Measurements from ENCODE around the gene CAPN5.
A peak's percentile ranks its signal among the peaks of the same experiment; 100 is the strongest.

CAPN5 gene

DNA sequence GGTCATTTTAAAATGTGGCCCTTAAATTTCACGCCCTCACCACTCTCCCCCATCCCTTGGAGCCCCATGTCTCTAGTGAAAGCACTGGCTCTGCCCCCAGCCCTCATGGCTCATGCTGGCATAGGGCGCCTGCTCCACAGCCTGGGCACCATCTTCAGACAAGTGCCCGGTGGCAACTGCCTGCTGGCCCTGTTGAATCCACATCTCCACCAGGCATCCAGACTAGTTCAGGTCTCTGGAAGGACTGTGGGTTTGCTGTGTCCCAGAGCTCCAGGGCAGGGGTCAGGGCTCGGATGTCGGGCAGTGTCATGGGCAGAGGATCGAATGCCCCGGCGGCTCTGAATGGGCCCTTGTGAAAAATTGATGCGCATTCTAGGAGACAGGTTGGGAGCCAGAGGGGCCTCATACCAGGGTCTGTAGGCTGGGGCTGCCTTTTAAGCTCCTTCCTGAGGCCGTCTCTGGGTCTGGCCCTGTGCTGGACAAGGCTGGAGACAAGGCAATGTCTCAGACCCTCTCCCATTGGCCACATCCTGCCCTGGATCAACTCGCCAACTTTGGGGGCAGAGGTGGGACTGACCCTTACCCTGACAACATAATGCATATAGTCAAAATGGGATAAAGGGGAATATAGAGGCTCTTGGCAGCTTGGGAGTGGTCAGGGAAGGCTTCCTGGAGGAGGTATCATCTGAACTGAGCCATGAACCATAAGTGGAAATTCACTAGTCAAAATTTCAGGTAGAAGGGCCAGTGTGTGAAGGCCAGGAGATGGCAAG, 62.5 kb downstream of the CAPN5 start:
- no peak overlapping the region for H3K4me2 ChIP-seq (ENCODE audit: low read length)
- no peak overlapping the region for H2BK120ac ChIP-seq (ENCODE audit: insufficient read depth, low read length, poor library complexity)
- H3K27ac ChIP-seq (ENCODE audit: low read depth, low read length) = no peak overlapping the region
- H3K4me3 ChIP-seq (ENCODE audit: low read depth, low read length) = no peak overlapping the region
- H4K8ac ChIP-seq (ENCODE audit: low read depth, low read length) = no peak overlapping the region
- H3K79me2 ChIP-seq (ENCODE audit: control insufficient read depth, insufficient read depth, low read length, poor library complexity) = no peaks in the 10 kb centered on the region
- H3K4ac ChIP-seq (ENCODE audit: low read depth, low read length) = no peak overlapping the region
- H4K91ac ChIP-seq (ENCODE audit: low read depth, low read length) = no peak overlapping the region
- no peak for DNase-seq
- H3K9me3 ChIP-seq (ENCODE audit: insufficient read depth, low read depth, low read length) = no peaks in the 10 kb centered on the region
- H2AK5ac ChIP-seq (ENCODE audit: low read length) = no peak overlapping the region
- no peak overlapping the region for H4K12ac ChIP-seq (ENCODE audit: low read depth, low read length)
- WGBS (ENCODE audit: extremely low coverage, insufficient coverage, insufficient read length) = no CpG with 5 or more reads among the region's 11 CpGs
- H3K27me3 ChIP-seq (ENCODE audit: insufficient read depth, low read length) = no peaks in the 10 kb centered on the region
- no peak overlapping the region for H3K23ac ChIP-seq (ENCODE audit: low read length)
- H3K14ac ChIP-seq (ENCODE audit: low read length) = no peak overlapping the region
- H3K18ac ChIP-seq (ENCODE audit: low read length) = no peak overlapping the region
- H2BK12ac ChIP-seq (ENCODE audit: low read length) = no peak overlapping the region
- H3K36me3 ChIP-seq (ENCODE audit: control insufficient read depth in 1 of 2, insufficient read depth in 2 of 2, low read length in 2 of 2) = no peaks in the 10 kb centered on the region
- H2AFZ ChIP-seq (ENCODE audit: insufficient read depth, low read length, poor library complexity) = no peak overlapping the region
- H3K79me1 ChIP-seq (ENCODE audit: low read length) = no peaks in the 10 kb centered on the region
- no peak overlapping the region for H2BK5ac ChIP-seq (ENCODE audit: low read depth, low read length, poor library complexity)
- no peak overlapping the region for H3K9ac ChIP-seq (ENCODE audit: low read length)
- peaks cover 9 to 10% of the 10 kb centered on the region in 2 experiments for H3K4me1 ChIP-seq (ENCODE audit: control insufficient read depth in 1 of 2, insufficient read depth in 2 of 2, low read length in 2 of 2)

DNA sequence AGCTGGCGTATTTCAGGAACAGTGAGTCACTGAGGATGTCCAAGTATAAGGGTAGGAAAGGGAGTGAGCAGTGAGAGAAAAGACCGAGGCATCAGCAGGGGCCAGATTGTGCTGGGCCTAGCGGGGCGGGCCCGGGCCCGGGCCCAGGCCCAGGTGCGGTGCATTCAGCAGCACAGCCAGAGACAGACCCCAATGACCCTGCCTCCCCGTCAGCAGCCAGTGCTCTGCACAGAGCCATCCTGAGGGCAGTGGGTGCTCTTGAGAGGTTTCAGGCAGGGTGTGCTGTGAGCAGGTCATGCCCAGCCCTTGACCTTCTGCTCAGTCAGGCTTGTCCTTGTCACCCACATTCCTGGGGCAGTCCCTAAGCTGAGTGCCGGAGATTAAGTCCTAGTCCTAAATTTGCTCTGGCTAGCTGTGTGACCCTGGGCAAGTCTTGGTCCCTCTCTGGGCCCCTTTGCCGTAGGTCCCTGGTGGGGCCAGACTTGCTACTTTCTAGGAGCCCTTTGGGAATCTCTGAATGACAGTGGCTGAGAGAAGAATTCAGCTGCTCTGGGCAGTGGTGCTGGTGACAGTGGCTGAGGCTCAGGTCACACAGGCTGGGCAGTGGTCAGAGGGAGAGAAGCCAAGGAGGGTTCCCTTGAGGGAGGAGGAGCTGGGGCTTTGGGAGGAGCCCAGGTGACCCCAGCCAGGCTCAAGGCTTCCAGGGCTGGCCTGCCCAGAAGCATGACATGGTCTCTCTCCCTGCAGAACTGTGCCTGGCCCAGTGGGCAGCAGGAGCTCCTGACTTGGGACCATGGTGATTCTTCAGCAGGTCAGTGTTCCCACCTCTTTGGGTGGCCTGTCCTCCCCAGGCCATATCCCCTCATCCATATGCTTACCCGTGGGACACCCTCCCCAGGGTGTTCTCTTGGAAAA, 63.3 kb downstream of the CAPN5 start:
- H2BK12ac ChIP-seq (ENCODE audit: low read length) = no peak overlapping the region
- H3K36me3 ChIP-seq (ENCODE audit: control insufficient read depth in 1 of 2, insufficient read depth in 2 of 2, low read length in 2 of 2) = no peaks in the 10 kb centered on the region
- H3K9ac ChIP-seq (ENCODE audit: low read length) = no peak overlapping the region
- H3K4me1 ChIP-seq (ENCODE audit: control insufficient read depth in 1 of 2, insufficient read depth in 2 of 2, low read length in 2 of 2) = peaks cover 9 to 10% of the 10 kb centered on the region in 2 experiments
- no peak overlapping the region for H4K91ac ChIP-seq (ENCODE audit: low read depth, low read length)
- WGBS (ENCODE audit: extremely low coverage, insufficient coverage, insufficient read length) = no CpG with 5 or more reads among the region's 11 CpGs
- peak in 1 of 2 donors; percentile 37 for DNase-seq
- H3K23ac ChIP-seq (ENCODE audit: low read length) = no peak overlapping the region
- no peak overlapping the region for H3K4me3 ChIP-seq (ENCODE audit: low read depth, low read length)
- no peak overlapping the region for H2BK120ac ChIP-seq (ENCODE audit: insufficient read depth, low read length, poor library complexity)
- no peak overlapping the region for H3K4me2 ChIP-seq (ENCODE audit: low read length)
- H2AFZ ChIP-seq (ENCODE audit: insufficient read depth, low read length, poor library complexity) = no peak overlapping the region
- no peak overlapping the region for H2BK5ac ChIP-seq (ENCODE audit: low read depth, low read length, poor library complexity)
- H3K4ac ChIP-seq (ENCODE audit: low read depth, low read length) = no peak overlapping the region
- no peak overlapping the region for H3K14ac ChIP-seq (ENCODE audit: low read length)
- no peak overlapping the region for H2AK5ac ChIP-seq (ENCODE audit: low read length)
- H3K27ac ChIP-seq (ENCODE audit: low read depth, low read length) = no peak overlapping the region
- H3K27me3 ChIP-seq (ENCODE audit: insufficient read depth, low read length) = no peaks in the 10 kb centered on the region
- H3K79me2 ChIP-seq (ENCODE audit: control insufficient read depth, insufficient read depth, low read length, poor library complexity) = no peaks in the 10 kb centered on the region
- H3K9me3 ChIP-seq (ENCODE audit: insufficient read depth, low read depth, low read length) = no peaks in the 10 kb centered on the region
- no peak overlapping the region for H3K18ac ChIP-seq (ENCODE audit: low read length)
- H4K8ac ChIP-seq (ENCODE audit: low read depth, low read length) = no peak overlapping the region
- H4K12ac ChIP-seq (ENCODE audit: low read depth, low read length) = no peak overlapping the region
- no peaks in the 10 kb centered on the region for H3K79me1 ChIP-seq (ENCODE audit: low read length)

DNA sequence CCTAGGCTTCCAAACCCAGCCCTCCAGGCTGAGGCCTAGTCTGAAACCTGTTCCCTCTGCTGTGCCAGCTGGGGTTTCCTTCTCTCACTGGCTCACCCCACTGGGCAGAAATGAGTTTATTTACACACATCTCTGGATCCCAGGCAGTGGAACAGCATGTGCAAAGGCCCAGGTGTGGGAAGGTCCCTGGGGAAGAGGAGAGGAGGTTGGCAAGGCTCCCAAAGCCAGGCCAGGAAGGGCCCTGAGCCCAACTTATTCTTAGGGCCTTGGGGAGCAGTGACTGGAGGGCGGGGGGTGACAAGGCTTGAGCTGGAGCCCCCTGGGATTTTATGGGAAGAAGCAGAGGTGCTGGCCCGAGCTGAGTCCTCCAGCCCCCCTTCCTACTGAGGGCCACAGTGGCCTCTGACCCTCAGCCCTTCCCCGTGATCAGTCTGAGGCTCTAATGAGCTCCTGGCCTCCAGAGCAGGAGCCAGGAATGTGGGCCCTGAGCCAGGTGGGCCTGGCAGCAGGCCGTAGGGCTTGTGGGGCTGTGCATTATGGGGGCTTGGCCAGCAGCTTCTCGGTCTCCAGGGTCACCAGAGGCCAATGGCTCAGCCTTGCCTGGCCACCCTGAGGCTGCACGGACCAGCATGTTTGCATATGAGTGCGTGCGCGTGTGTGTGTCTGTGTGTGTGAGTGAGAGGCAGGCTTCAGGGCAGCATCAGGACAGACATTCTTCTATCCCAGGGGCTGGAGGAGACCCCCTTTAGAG, 64.2 kb downstream of the CAPN5 start:
- no peaks in the 10 kb centered on the region for H3K79me1 ChIP-seq (ENCODE audit: low read length)
- no peak overlapping the region for H3K4ac ChIP-seq (ENCODE audit: low read depth, low read length)
- H2AK5ac ChIP-seq (ENCODE audit: low read length) = no peak overlapping the region
- no peak overlapping the region for H3K18ac ChIP-seq (ENCODE audit: low read length)
- no peak overlapping the region for H3K4me2 ChIP-seq (ENCODE audit: low read length)
- peaks cover 9 to 10% of the 10 kb centered on the region in 2 experiments for H3K4me1 ChIP-seq (ENCODE audit: control insufficient read depth in 1 of 2, insufficient read depth in 2 of 2, low read length in 2 of 2)
- H3K27me3 ChIP-seq (ENCODE audit: insufficient read depth, low read length) = no peaks in the 10 kb centered on the region
- no peak overlapping the region for H4K91ac ChIP-seq (ENCODE audit: low read depth, low read length)
- H3K23ac ChIP-seq (ENCODE audit: low read length) = no peak overlapping the region
- DNase-seq = peak; percentile 37 to 56
- H3K27ac ChIP-seq (ENCODE audit: low read depth, low read length) = no peak overlapping the region
- no peaks in the 10 kb centered on the region for H3K79me2 ChIP-seq (ENCODE audit: control insufficient read depth, insufficient read depth, low read length, poor library complexity)
- H3K9ac ChIP-seq (ENCODE audit: low read length) = no peak overlapping the region
- no peak overlapping the region for H3K4me3 ChIP-seq (ENCODE audit: low read depth, low read length)
- no CpG with 5 or more reads among the region's 9 CpGs for WGBS (ENCODE audit: extremely low coverage, insufficient coverage, insufficient read length)
- no peak overlapping the region for H2BK120ac ChIP-seq (ENCODE audit: insufficient read depth, low read length, poor library complexity)
- H3K14ac ChIP-seq (ENCODE audit: low read length) = no peak overlapping the region
- no peak overlapping the region for H4K8ac ChIP-seq (ENCODE audit: low read depth, low read length)
- no peak overlapping the region for H4K12ac ChIP-seq (ENCODE audit: low read depth, low read length)
- no peaks in the 10 kb centered on the region for H3K36me3 ChIP-seq (ENCODE audit: control insufficient read depth in 1 of 2, insufficient read depth in 2 of 2, low read length in 2 of 2)
- no peak overlapping the region for H2BK12ac ChIP-seq (ENCODE audit: low read length)
- no peaks in the 10 kb centered on the region for H3K9me3 ChIP-seq (ENCODE audit: insufficient read depth, low read depth, low read length)
- no peak overlapping the region for H2AFZ ChIP-seq (ENCODE audit: insufficient read depth, low read length, poor library complexity)
- no peak overlapping the region for H2BK5ac ChIP-seq (ENCODE audit: low read depth, low read length, poor library complexity)

DNA sequence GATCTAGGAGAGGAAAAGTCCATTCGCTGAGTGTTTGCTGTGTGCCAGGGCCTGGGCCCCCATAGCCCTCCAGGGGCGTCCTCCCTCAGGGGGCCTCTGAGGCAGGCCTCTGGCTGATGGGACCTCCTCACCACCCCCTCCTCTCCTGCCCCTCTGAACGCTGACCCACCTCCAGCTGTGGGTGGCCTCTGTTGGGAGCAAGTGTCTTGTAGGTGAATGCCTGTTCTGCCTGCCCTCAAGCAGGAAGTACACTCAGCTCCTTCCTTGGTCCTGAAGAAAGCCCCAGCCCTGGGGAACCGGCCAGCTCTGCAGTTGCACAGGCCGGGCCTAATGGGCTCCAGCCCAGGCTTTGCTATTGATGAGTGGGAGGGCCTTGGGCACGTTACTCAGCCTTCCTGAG, 64.8 kb downstream of the CAPN5 start:
- H2AK5ac ChIP-seq (ENCODE audit: low read length) = no peak overlapping the region
- H3K4ac ChIP-seq (ENCODE audit: low read depth, low read length) = no peak overlapping the region
- WGBS (ENCODE audit: extremely low coverage, insufficient coverage, insufficient read length) = no CpG with 5 or more reads among the region's 6 CpGs
- no peak overlapping the region for H2AFZ ChIP-seq (ENCODE audit: insufficient read depth, low read length, poor library complexity)
- no peak overlapping the region for H3K4me3 ChIP-seq (ENCODE audit: low read depth, low read length)
- no peak overlapping the region for H3K9ac ChIP-seq (ENCODE audit: low read length)
- H4K8ac ChIP-seq (ENCODE audit: low read depth, low read length) = no peak overlapping the region
- H3K4me2 ChIP-seq (ENCODE audit: low read length) = no peak overlapping the region
- H3K27ac ChIP-seq (ENCODE audit: low read depth, low read length) = no peak overlapping the region
- no peak overlapping the region for H2BK12ac ChIP-seq (ENCODE audit: low read length)
- no peaks in the 10 kb centered on the region for H3K9me3 ChIP-seq (ENCODE audit: insufficient read depth, low read depth, low read length)
- no peak overlapping the region for H2BK5ac ChIP-seq (ENCODE audit: low read depth, low read length, poor library complexity)
- peaks cover 9 to 10% of the 10 kb centered on the region in 2 experiments for H3K4me1 ChIP-seq (ENCODE audit: control insufficient read depth in 1 of 2, insufficient read depth in 2 of 2, low read length in 2 of 2)
- no peak overlapping the region for H2BK120ac ChIP-seq (ENCODE audit: insufficient read depth, low read length, poor library complexity)
- DNase-seq = no peak
- no peak overlapping the region for H3K23ac ChIP-seq (ENCODE audit: low read length)
- no peaks in the 10 kb centered on the region for H3K27me3 ChIP-seq (ENCODE audit: insufficient read depth, low read length)
- H3K14ac ChIP-seq (ENCODE audit: low read length) = no peak overlapping the region
- H3K18ac ChIP-seq (ENCODE audit: low read length) = no peak overlapping the region
- no peaks in the 10 kb centered on the region for H3K79me1 ChIP-seq (ENCODE audit: low read length)
- H3K79me2 ChIP-seq (ENCODE audit: control insufficient read depth, insufficient read depth, low read length, poor library complexity) = no peaks in the 10 kb centered on the region
- H3K36me3 ChIP-seq (ENCODE audit: control insufficient read depth in 1 of 2, insufficient read depth in 2 of 2, low read length in 2 of 2) = no peaks in the 10 kb centered on the region
- H4K12ac ChIP-seq (ENCODE audit: low read depth, low read length) = no peak overlapping the region
- no peak overlapping the region for H4K91ac ChIP-seq (ENCODE audit: low read depth, low read length)
